Heart right ventricle (tissue), 16 donors: ENCODE measurements around the gene ALG6. TPM values are rescaled to one million over a fixed set of nuclear protein-coding genes. Genes with fewer than 3 reads are reported as not detected.

Source experiments
- ATAC-seq, 8 donors: fragments of 200-7000 bp; cut with Tn5 transposase; one replicate each; pipeline ENCODE4 v1.9.1; 2020; ENCODE audit warnings: mild to moderate bottlenecking in 8 of 8, moderate library complexity in 8 of 8, moderate number of reproducible peaks in 1 of 8
- DNase-seq, 2 donors: peaks; one replicate each; pipeline ENCODE4 v3.0.0-alpha.2; 2020
- H3K27ac ChIP-seq, 10 donors: fragments of 200-600 bp; sonication (generic) in 2 of 10; one replicate each; pipeline versions ENCODE4 v1.5.0 to v1.8.0; 2020 to 2022; ENCODE audit warnings: mild to moderate bottlenecking in 3 of 10
- H3K27me3 ChIP-seq, 7 donors: fragments of 200-600 bp; one replicate each; pipeline ENCODE4 v1.8.0; 2021 to 2022; ENCODE audit warnings: mild to moderate bottlenecking in 2 of 7
- H3K36me3 ChIP-seq, 9 donors: fragments of 200-600 bp; sonication (generic) in 1 of 9; one replicate each; pipeline versions ENCODE4 v1.5.0 to v1.8.0; 2020 to 2022; ENCODE audit warnings: mild to moderate bottlenecking in 2 of 9
- H3K4me1 ChIP-seq, 9 donors: fragments of 200-600 bp; sonication (generic) in 1 of 9; one replicate each; pipeline versions ENCODE4 v1.5.0 to v1.8.0; 2020 to 2022; ENCODE audit warnings: mild to moderate bottlenecking in 4 of 9
- H3K4me3 ChIP-seq, 10 donors: fragments of 200-600 bp; sonication (generic) in 2 of 10; one replicate each; pipeline versions ENCODE4 v1.5.0 to v1.8.0; 2020 to 2022; ENCODE audit warnings: mild to moderate bottlenecking in 7 of 10, moderate library complexity in 2 of 10
- H3K9me3 ChIP-seq, 11 donors: fragments of 200-600 bp in 10 of 11; sonication (generic) in 2 of 11; one replicate each; pipeline versions ENCODE4 v1.5.0 to v1.8.0; 2013 to 2022; ENCODE audit warnings: mild to moderate bottlenecking in 2 of 11, control low read depth in 1 of 11, moderate library complexity in 1 of 11
- WGBS, 2 donors: extraction: QIAGEN DNeasy Blood & Tissue Kit; methylation state at CpG; one replicate each; pipeline ENCODE4 v1.1.7; 2013; ENCODE audit warnings: inconsistent platforms in 1 of 2; 5-methylcytosine and 5-hydroxymethylcytosine counted together
- intact Hi-C, 10 donors: fragments of 100-400 bp; cut with DNase I; formaldehyde crosslinking; loops; one replicate each; pipeline versions ENCODE4 v1.11.1 to v1.14.2; 2022
- microRNA-seq, 2 donors: library from miRNA; unstranded; fragments of <30 nt; microRNA quantifications; one replicate each; pipeline ENCODE4 v1.2.0, GENCODE V29; 2021
- polyA plus RNA-seq, 2 donors: library from polyadenylated mRNA; stranded (reverse); fragments of 200-250 nt; gene quantifications; one replicate each; pipeline ENCODE4 v1.2.3, GENCODE V29; 2013
- total RNA-seq, 10 donors: library from RNA; stranded (reverse); fragmentation: NEBNext Ultra II Directional in 3 of 10; extraction: Animal tissue kit (Norgen Biotek cat#: 25700) in 3 of 10; gene quantifications; one replicate each; pipeline versions ENCODE4 v1.2.1 to v1.2.4, GENCODE V29; 2021 to 2023
- TF ChIP-seq, protein P1 (sequence below), 9 donors: fragments of 200-600 bp; sonication (generic) in 2 of 9; IDR thresholded peaks; one replicate each; pipeline versions ENCODE4 v1.5.0 to v1.8.0; 2021 to 2022; ENCODE audit warnings: antibody characterized with exemption in 9 of 9, mild to moderate bottlenecking in 5 of 9, moderate library complexity in 1 of 9
- donor health status: Arrhythmogenic right ventricular cardiomyopathy.
- donor health status: ischemic (EF 13 %, LVEDD 7.1; RV severe dilation, severe dysfunction).
- donor health status: healthy with polysubstance abuse.
- donor health status: DM: no; HTN: yes; CAD: no.
- donor health status: DM: no; HTN: no; CAD: no.
- donor health status: ischemic (EF 25% LVEDD 6.9; RV normal size, moderate dysfunction).
- donor health status: ischemic (EF 25% LVEDD 5.7; RV mildly dilated, moderate dysfunction).
- donor health status: healthy.
- donor health status: DM: yes; HTN: yes; CAD: no.
- donor health status: Ischemic cardiomyopathy.
- donor health status: ischemic (EF 35%, LVEDD 5.7; RV mildly dilated, moderate dysfunction).
- donor health status: nonischemic (EF 11% LVEDD 7.7; RV severe dilation, severe dysfunction).
- donor health status: DM: yes; HTN: yes; CAD: no.
- donor health status: PGD.
- donor health status: ischemic (EF 29% LVEDD 5.4; RV normal size, mild dysfunction).
- donor health status: nonischemic (EF 23%, LVEDD 6.1; RV moderate dilation, normal function).

Gene ALG6
- total and polyA plus RNA-seq, 12 donors, result 3.3 to 20.8 (median 4.2) TPM

DNA sequence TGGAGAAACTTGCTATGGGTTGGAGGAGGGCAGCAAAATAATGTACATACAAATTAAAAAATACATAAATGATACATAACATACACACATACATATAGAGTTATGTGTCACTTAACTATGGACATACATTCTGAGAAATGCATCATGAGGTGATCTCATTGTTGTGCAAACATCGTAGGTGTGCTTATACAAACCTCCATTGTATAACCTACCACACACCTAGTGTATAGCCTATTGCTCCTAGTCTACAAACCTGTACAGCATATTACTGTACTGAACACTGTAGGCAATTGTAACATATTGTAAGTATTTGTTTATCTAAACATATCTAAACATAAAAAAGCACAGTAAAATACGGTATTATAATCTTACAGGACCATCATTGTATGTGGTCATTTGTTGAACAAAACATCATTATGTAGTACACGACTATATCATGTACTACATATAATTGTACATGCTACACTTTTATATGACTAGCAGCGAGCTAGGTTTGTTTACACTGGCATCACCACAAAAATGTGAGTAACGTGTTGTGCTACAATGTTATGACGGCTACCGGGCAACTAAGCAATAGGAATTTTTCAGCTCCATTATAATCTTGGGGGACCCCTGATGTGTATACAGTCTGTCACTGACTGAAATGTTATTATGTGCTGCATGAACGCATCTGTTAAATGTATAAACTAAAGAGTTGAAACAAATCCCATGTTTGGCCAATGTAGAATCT, 120.1 kb downstream of the ALG6 start:
- TF ChIP-seq, protein P1, sequence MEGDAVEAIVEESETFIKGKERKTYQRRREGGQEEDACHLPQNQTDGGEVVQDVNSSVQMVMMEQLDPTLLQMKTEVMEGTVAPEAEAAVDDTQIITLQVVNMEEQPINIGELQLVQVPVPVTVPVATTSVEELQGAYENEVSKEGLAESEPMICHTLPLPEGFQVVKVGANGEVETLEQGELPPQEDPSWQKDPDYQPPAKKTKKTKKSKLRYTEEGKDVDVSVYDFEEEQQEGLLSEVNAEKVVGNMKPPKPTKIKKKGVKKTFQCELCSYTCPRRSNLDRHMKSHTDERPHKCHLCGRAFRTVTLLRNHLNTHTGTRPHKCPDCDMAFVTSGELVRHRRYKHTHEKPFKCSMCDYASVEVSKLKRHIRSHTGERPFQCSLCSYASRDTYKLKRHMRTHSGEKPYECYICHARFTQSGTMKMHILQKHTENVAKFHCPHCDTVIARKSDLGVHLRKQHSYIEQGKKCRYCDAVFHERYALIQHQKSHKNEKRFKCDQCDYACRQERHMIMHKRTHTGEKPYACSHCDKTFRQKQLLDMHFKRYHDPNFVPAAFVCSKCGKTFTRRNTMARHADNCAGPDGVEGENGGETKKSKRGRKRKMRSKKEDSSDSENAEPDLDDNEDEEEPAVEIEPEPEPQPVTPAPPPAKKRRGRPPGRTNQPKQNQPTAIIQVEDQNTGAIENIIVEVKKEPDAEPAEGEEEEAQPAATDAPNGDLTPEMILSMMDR (IDR thresholded peaks at IDR 0.05), result no peak
- peaks cover 0 to 16% (median 0%) of the 10 kb centered on the region in 9 donors for H3K4me1 ChIP-seq
- H3K9me3 ChIP-seq, result no peaks in the 10 kb centered on the region
- ATAC-seq, result peak; percentile 49 to 95 (median 64)
- WGBS, 2 donors, result 70 to 76% methylated on average over 8 of the region's 8 CpGs
- intact Hi-C loops, result no loop called here
- H3K27me3 ChIP-seq, result no peaks in the 10 kb centered on the region
- H3K4me3 ChIP-seq, result peak overlapping the region in 8 of 10 donors; percentile 18 to 51 (median 34)
- H3K27ac ChIP-seq, result peak overlapping the region in 7 of 10 donors; percentile 1 to 83 (median 65)
- peak in 1 of 2 donors; percentile 16 for DNase-seq
- peaks cover 0 to 9% (median 0%) of the 10 kb centered on the region in 9 donors for H3K36me3 ChIP-seq

Small RNA genes within 50 kb of the gene (microRNA-seq; reads per million reads assigned to microRNA genes)
- gene MIR6068, result 0 reads per million in 2 donors

Other genes with a start within 250 kb of the ALG6 start
- gene FOXD3, start 45.1 kb upstream of the ALG6 start, total RNA-seq, result under 1 TPM in 5 of 10 donors, not detected in 5; 0.12 to 0.66 (median 0.33) TPM
- under 1 TPM; 0.14 to 0.22 TPM for gene FOXD3, start 45.1 kb upstream of the ALG6 start, polyA plus RNA-seq
- 10 to 100 TPM in 2 of 10 donors, 1 to 10 TPM in 8; 4.3 to 14.7 (median 7.4) TPM for gene ITGB3BP, start 155.6 kb downstream of the ALG6 start, total RNA-seq
- gene ITGB3BP, start 155.6 kb downstream of the ALG6 start, polyA plus RNA-seq, result 10 to 100 TPM in 1 of 2 donors, 1 to 10 TPM in 1; 5.8 to 12.9 TPM
- 10 to 100 TPM in 1 of 10 donors, 1 to 10 TPM in 9; 4.5 to 10.7 (median 8.1) TPM for gene EFCAB7, start 155.9 kb downstream of the ALG6 start, total RNA-seq
- 1 to 10 TPM; 2.3 to 8.5 TPM for gene EFCAB7, start 155.9 kb downstream of the ALG6 start, polyA plus RNA-seq
- gene PGM1, start 225.8 kb downstream of the ALG6 start, total RNA-seq, result 100 to 1,000 TPM; 223 to 363 (median 270) TPM
- 10 to 100 TPM; 20.4 to 86.1 TPM for gene PGM1, start 225.8 kb downstream of the ALG6 start, polyA plus RNA-seq